Stomach (tissue), 4 donors: Measurements from ENCODE around the gene HK1.

Experiments
- CTCF ChIP-seq, 7 experiments: fragments of 450-650 bp in 4 of 7; fragments of 200-600 bp in 3 of 7; sonication (generic) in 3 of 7; IDR thresholded peaks; one replicate each; pipeline ENCODE4 v1.5.1; 2016 to 2019; ENCODE audit warnings: antibody characterized with exemption in 7 of 7, control low read depth in 2 of 7, mild to moderate bottlenecking in 1 of 7
- POLR2AphosphoS5 ChIP-seq, 3 donors: sonication (generic); formaldehyde crosslinking; IDR thresholded peaks; one replicate each; pipeline ENCODE4 v1.6.1; 2016; ENCODE audit warnings: antibody characterized with exemption in 3 of 3

- TF ChIP-seq CTCF (IDR thresholded peaks at IDR 0.05) (no peak), POLR2AphosphoS5 (IDR thresholded peaks at IDR 0.05) (no peak)
These were observed 73.3 kb downstream of the HK1 start for GRCh38 chr10:69351589-69351988.
